ENCODE data around the gene C1orf74.

C1orf74 gene

GRCh38 chr1:209784265-209785169, at the start of gene C1orf74:
TSS of gene C1orf74 (minus strand) at chr1:209784559. CDS start at chr1:209783634, 925 bp downstream.
- DNase-seq: peak; percentile 95

GRCh38 chr1:209831615-209832014, 47.3 kb upstream of the C1orf74 start:
- no peak for DNase-seq

- no peak for DNase-seq
Measured at GRCh38 chr1:209830722-209831121, 46.4 kb upstream of the C1orf74 start.

- no peak for DNase-seq
Measured at GRCh38 chr1:209829716-209830115, 45.4 kb upstream of the C1orf74 start.

GRCh38 chr1:209827384-209828262, 43.3 kb upstream of the C1orf74 start, which contains the start of gene UTP25:
TSS of gene UTP25 (plus strand) at chr1:209827972. CDS start at chr1:209828064, 92 bp downstream.
- DNase-seq: peak; percentile 51

GRCh38 chr1:209825591-209826434, 41.5 kb upstream of the C1orf74 start:
- no peak for DNase-seq

GRCh38 chr1:209823143-209824041, 39.0 kb upstream of the C1orf74 start:
- DNase-seq: no peak

- no peak for DNase-seq
Measured at GRCh38 chr1:209822706-209823105, 38.3 kb upstream of the C1orf74 start.

GRCh38 chr1:209820986-209821385, 36.6 kb upstream of the C1orf74 start:
- no peak for DNase-seq

- no peak for DNase-seq
Measured at GRCh38 chr1:209819058-209819457, 34.7 kb upstream of the C1orf74 start.

- no peak for DNase-seq
Measured at GRCh38 chr1:209817691-209818090, 33.3 kb upstream of the C1orf74 start.

- DNase-seq: no peak
Measured at GRCh38 chr1:209816923-209817322, 32.6 kb upstream of the C1orf74 start.

GRCh38 chr1:209815931-209816341, 31.6 kb upstream of the C1orf74 start:
- no peak for DNase-seq

- no peak for DNase-seq
Measured at GRCh38 chr1:209815490-209815889, 31.1 kb upstream of the C1orf74 start.

GRCh38 chr1:209813902-209814301, 29.5 kb upstream of the C1orf74 start:
- no peak for DNase-seq

- no peak for DNase-seq
Measured at GRCh38 chr1:209810783-209811182, 26.4 kb upstream of the C1orf74 start.

GRCh38 chr1:209809611-209810010, 25.3 kb upstream of the C1orf74 start:
- DNase-seq: no peak

- no peak for DNase-seq
Measured at GRCh38 chr1:209808059-209808581, 23.8 kb upstream of the C1orf74 start.

GRCh38 chr1:209807509-209807908, 23.1 kb upstream of the C1orf74 start:
- no peak for DNase-seq

- no peak for DNase-seq
Measured at GRCh38 chr1:209805875-209806760, 21.8 kb upstream of the C1orf74 start, which contains the start of gene IRF6. TSS of gene IRF6 (minus strand) at chr1:209806142. CDS start at chr1:209801413, 4,729 bp downstream.
